Ovary (tissue), 3 donors: Measurements from ENCODE around the gene CEP76.

Experiments used
- CTCF ChIP-seq, 3 donors: fragments of 450-650 bp in 2 of 3; fragments of 200-600 bp in 1 of 3; IDR thresholded peaks; one replicate each; pipeline versions ENCODE4 v1.5.1 to v1.8.0; 2016 to 2022; ENCODE audit warnings: antibody characterized with exemption in 3 of 3, mild to moderate bottlenecking in 1 of 3
- POLR2A ChIP-seq: fragments of 450-650 bp; IDR thresholded peaks from one replicate; pipeline ENCODE4 v1.6.1; 2017; ENCODE audit warnings: antibody characterized with exemption, mild to moderate bottlenecking, moderate library complexity
- donor health status: DM: no; HTN: no; CAD: no.

GRCh38 chr18:12631831-12632477, 70.6 kb downstream of the CEP76 start:
- TF ChIP-seq CTCF (IDR thresholded peaks at IDR 0.05) (no peak), POLR2A (no peak)
